ENCODE results near the gene MKI67. TPM values are rescaled to one million over a fixed set of nuclear protein-coding genes. Genes with fewer than 3 reads are reported as not detected.

The MKI67 gene
- total RNA-seq, 1 donor, result 38.7 TPM

- DNase-seq (ENCODE audit: low read depth), result no peak
- no peak for TF ChIP-seq CTCF (IDR thresholded peaks at IDR 0.05; ENCODE audit: insufficient read depth, low read length)
- H3K4me3 ChIP-seq (ENCODE audit: low read depth, low read length), result no peak overlapping the region
Observed at GRCh38 chr10:128060341-128061250, 65.6 kb downstream of the MKI67 start.

GRCh38 chr10:128059982-128060293, 66.3 kb downstream of the MKI67 start:
- H3K4me3 ChIP-seq (ENCODE audit: low read depth, low read length), result no peak overlapping the region
- no peak for TF ChIP-seq CTCF (IDR thresholded peaks at IDR 0.05; ENCODE audit: insufficient read depth, low read length)
- DNase-seq (ENCODE audit: low read depth), result no peak

- no peak for DNase-seq (ENCODE audit: low read depth)
- TF ChIP-seq CTCF (IDR thresholded peaks at IDR 0.05; ENCODE audit: insufficient read depth, low read length), result no peak
- H3K4me3 ChIP-seq (ENCODE audit: low read depth, low read length), result no peak overlapping the region
Observed at GRCh38 chr10:128059266-128059981, 66.8 kb downstream of the MKI67 start.

- H3K4me3 ChIP-seq (ENCODE audit: low read depth, low read length), result no peak overlapping the region
- no peak for DNase-seq (ENCODE audit: low read depth)
- TF ChIP-seq CTCF (IDR thresholded peaks at IDR 0.05; ENCODE audit: insufficient read depth, low read length), result no peak
Observed at GRCh38 chr10:128058750-128059134, 67.5 kb downstream of the MKI67 start.

GRCh38 chr10:128058106-128058749, 68.0 kb downstream of the MKI67 start:
- TF ChIP-seq CTCF (IDR thresholded peaks at IDR 0.05; ENCODE audit: insufficient read depth, low read length), result no peak
- DNase-seq (ENCODE audit: low read depth), result no peak
- no peak overlapping the region for H3K4me3 ChIP-seq (ENCODE audit: low read depth, low read length)

- H3K4me3 ChIP-seq (ENCODE audit: low read depth, low read length), result no peak overlapping the region
- DNase-seq (ENCODE audit: low read depth), result no peak
- no peak for TF ChIP-seq CTCF (IDR thresholded peaks at IDR 0.05; ENCODE audit: insufficient read depth, low read length)
Observed at GRCh38 chr10:128056303-128057050, 69.7 kb downstream of the MKI67 start.

Data from fibroblast of the aortic adventitia (primary cell).